HCT116 (cell line): ENCODE measurements around the gene F2RL3. TPM values are rescaled to one million over a fixed set of nuclear protein-coding genes. Genes with fewer than 3 reads are reported as not detected.

ENCODE experiments used
- ATAC-seq: fragments of 200-7000 bp; cut with Tn5 transposase; 2 replicates; pipeline ENCODE4 v1.9.1; 2020; ENCODE audit warnings: mild to moderate bottlenecking, moderate library complexity
- BruUV-seq: library from RNA; stranded (reverse); fragments of 400-500 nt; replicated peaks from 2 replicates; lab custom pipeline; 2021; lab: Mats Ljungman, UMichigan
- CTCF ChIA-PET: fragments of 300-600 bp; sonication (Branson Sonifier 250); formaldehyde crosslinking; loops from one replicate; lab custom pipeline; 2021; ENCODE audit warnings: antibody characterized with exemption; lab: Charles Lee
- POLR2A ChIA-PET: fragments of 300-600, 350-600 bp; sonication (Branson Sonifier 250); formaldehyde crosslinking; loops from one replicate; lab custom pipeline; 2021; ENCODE audit warnings: antibody characterized with exemption; lab: Charles Lee
- RAD21 ChIA-PET, 2 experiments: fragments of 300-600 bp; sonication (Branson Sonifier 250); formaldehyde crosslinking; loops; one replicate each; lab custom pipeline; 2023; ENCODE audit warnings: low total read pairs in 2 of 2; ENCODE audit not compliant: uncharacterized antibody in 2 of 2, unreplicated experiment in 2 of 2, low non-redundant PET in 1 of 2; lab: Charles Lee
- DNase-seq: peaks from one replicate; pipeline ENCODE4 v3.0.0-alpha.2; 2010; ENCODE audit warnings: low read depth, low spot score
- H2AFZ ChIP-seq: fragments of 200-600 bp; shearing (Covaris generic), sonication (generic); 2 replicates; pipeline ENCODE4 v1.6.1; 2017; ENCODE audit warnings: low read depth, mixed run types, mixed read lengths, antibody characterized with exemption, low read length; ENCODE audit not compliant: poor library complexity, severe bottlenecking
- H3K27ac ChIP-seq: 2 replicates; pipeline ENCODE4 v1.5.1; 2012; ENCODE audit warnings: low read depth, low read length
- H3K27me3 ChIP-seq: fragments of 200-600 bp; sonication (generic); 2 replicates; pipeline ENCODE4 v1.6.1; 2016; ENCODE audit warnings: mixed run types, low read length, mixed read lengths; ENCODE audit not compliant: insufficient read depth
- H3K36me3 ChIP-seq, 2 experiments: fragments of 200-500 bp in 1 of 2; fragments of 200-600 bp in 1 of 2; sonication (Bioruptor generic) in 1 of 2; sonication (generic) in 1 of 2; 2 replicates each; pipeline versions ENCODE4 v1.5.1 to v1.6.1; 2014 to 2016; ENCODE audit warnings: low read length in 2 of 2, inconsistent platforms in 1 of 2, mixed read lengths in 1 of 2, mixed run types in 1 of 2; ENCODE audit not compliant: insufficient read depth in 2 of 2, control insufficient read depth in 1 of 2
- H3K4me1 ChIP-seq, 2 experiments: fragments of 200-600 bp in 1 of 2; sonication (generic) in 1 of 2; 2 replicates each; pipeline versions ENCODE4 v1.5.1 to v1.6.1; 2012 to 2017; ENCODE audit warnings: low read length in 2 of 2, inconsistent platforms in 1 of 2, mild to moderate bottlenecking in 1 of 2, mixed read lengths in 1 of 2, mixed run types in 1 of 2, moderate library complexity in 1 of 2; ENCODE audit not compliant: insufficient read depth in 2 of 2, control insufficient read depth in 1 of 2
- H3K4me2 ChIP-seq: fragments of 200-600 bp; sonication (generic); 2 replicates; pipeline ENCODE4 v1.6.1; 2017; ENCODE audit warnings: mixed run types, low read length, mixed read lengths
- H3K4me3 ChIP-seq, 2 experiments: fragments of 200-600 bp in 1 of 2; sonication (generic) in 1 of 2; replicated peaks in 1 of 2; 2 replicates each; pipeline ENCODE4 v1.5.1; 2011 to 2016; ENCODE audit warnings: low read length in 2 of 2, control low read depth in 1 of 2, low read depth in 1 of 2, mild to moderate bottlenecking in 1 of 2, mixed read lengths in 1 of 2, mixed run types in 1 of 2
- H3K79me2 ChIP-seq: fragments of 200-600 bp; sonication (generic); 2 replicates; pipeline ENCODE4 v1.6.1; 2017; ENCODE audit warnings: mild to moderate bottlenecking, mixed run types, low read length, moderate library complexity, mixed read lengths; ENCODE audit not compliant: insufficient read depth
- H3K9ac ChIP-seq: fragments of 200-600 bp; sonication (generic); 2 replicates; pipeline ENCODE4 v1.6.1; 2016; ENCODE audit warnings: low read length, mixed read lengths
- H3K9me2 ChIP-seq: fragments of 200-600 bp; sonication (generic), shearing (Covaris generic); 2 replicates; pipeline ENCODE4 v1.6.1; 2017; ENCODE audit warnings: mixed run types, mild to moderate bottlenecking, moderate library complexity; ENCODE audit not compliant: insufficient read depth
- H3K9me3 ChIP-seq, 2 experiments: fragments of 200-500 bp in 1 of 2; fragments of 200-600 bp in 1 of 2; sonication (Bioruptor generic) in 1 of 2; sonication (generic) in 1 of 2; 2 replicates each; pipeline ENCODE4 v1.6.1; 2014 to 2017; ENCODE audit warnings: low read length in 2 of 2, mixed read lengths in 2 of 2, inconsistent platforms in 1 of 2, low read depth in 1 of 2, mild to moderate bottlenecking in 1 of 2, mixed run types in 1 of 2, moderate library complexity in 1 of 2; ENCODE audit not compliant: control insufficient read depth in 1 of 2, insufficient read depth in 1 of 2
- H4K20me1 ChIP-seq: fragments of 200-600 bp; sonication (generic), shearing (Covaris generic); 2 replicates; pipeline ENCODE4 v1.6.1; 2017; ENCODE audit warnings: mixed run types, mild to moderate bottlenecking, moderate library complexity; ENCODE audit not compliant: insufficient read depth
- CBX3 ChIP-seq: IDR thresholded peaks from 2 replicates; pipeline ENCODE4 v1.6.1; 2012; ENCODE audit warnings: low read depth
- CEBPB ChIP-seq: IDR thresholded peaks from 2 replicates; pipeline ENCODE4 v1.6.1; 2012; ENCODE audit warnings: low read depth
- CTCF ChIP-seq, 3 experiments: fragments of 200-600 bp in 1 of 3; sonication (generic) in 1 of 3; IDR thresholded peaks in 2 of 3; conservative IDR thresholded peaks in 1 of 3; 2 replicates each; pipeline ENCODE4 v1.5.1; 2012 to 2017; ENCODE audit warnings: low read depth in 2 of 3, low read length in 2 of 3, antibody characterized with exemption in 1 of 3, borderline replicate concordance in 1 of 3, control low read depth in 1 of 3, mild to moderate bottlenecking in 1 of 3, mixed read lengths in 1 of 3, mixed run types in 1 of 3, moderate library complexity in 1 of 3; ENCODE audit not compliant: insufficient read depth in 1 of 3
- EGR1 ChIP-seq: IDR thresholded peaks from 2 replicates; pipeline ENCODE4 v1.6.1; 2012; ENCODE audit warnings: low read depth
- ELF1 ChIP-seq: IDR thresholded peaks from 2 replicates; pipeline ENCODE4 v1.6.1; 2012; ENCODE audit warnings: low read depth, borderline replicate concordance
- EZH2 ChIP-seq: fragments of 200-600 bp; sonication (generic); IDR thresholded peaks from 2 replicates; pipeline ENCODE4 v1.6.1; 2017; ENCODE audit warnings: antibody characterized with exemption, mixed run types
- EZH2phosphoT487 ChIP-seq: fragments of 200-600 bp; IDR thresholded peaks from 2 replicates; pipeline ENCODE4 v1.6.1; 2018; ENCODE audit warnings: antibody characterized with exemption, borderline replicate concordance
- FOSL1 ChIP-seq: IDR thresholded peaks from 2 replicates; pipeline ENCODE4 v1.6.1; 2012; ENCODE audit warnings: low read depth
- SIN3A ChIP-seq: IDR thresholded peaks from 2 replicates; pipeline ENCODE4 v1.6.1; 2012; ENCODE audit warnings: low read depth
- SP1 ChIP-seq: IDR thresholded peaks from 2 replicates; pipeline ENCODE4 v1.6.1; 2012; ENCODE audit warnings: low read depth
- SRF ChIP-seq: IDR thresholded peaks from 2 replicates; pipeline ENCODE4 v1.6.1; 2012; ENCODE audit warnings: low read depth
- TCF7L2 ChIP-seq: IDR thresholded peaks from 2 replicates; pipeline ENCODE4 v1.7.0; 2011; ENCODE audit warnings: borderline replicate concordance, inconsistent platforms; ENCODE audit not compliant: insufficient read depth, insufficient read length; ENCODE audit errors: extremely low read depth
- YY1 ChIP-seq: IDR thresholded peaks from 2 replicates; pipeline ENCODE4 v1.6.1; 2011; ENCODE audit warnings: low read length, low read depth, moderate library complexity, mild to moderate bottlenecking; ENCODE audit not compliant: insufficient replicate concordance; ENCODE audit errors: extremely low read depth
- ZFX ChIP-seq: fragments of 450-650 bp; IDR thresholded peaks from 2 replicates; pipeline ENCODE4 v1.6.1; 2017
- intact Hi-C: fragments of 100-400 bp; cut with micrococcal nuclease; formaldehyde crosslinking; loops from 2 replicates; pipeline ENCODE4 v1.10.0; 2022
- total RNA-seq: library from RNA; stranded (reverse); gene quantifications from one replicate; pipeline ENCODE4 v1.2.1, GENCODE V29; 2021; ENCODE audit not compliant: unreplicated experiment
- TF ChIP-seq, protein P1 (sequence below): IDR thresholded peaks from 2 replicates; pipeline ENCODE4 v1.6.1; 2012
- TF ChIP-seq, protein P2 (sequence below): IDR thresholded peaks from 2 replicates; pipeline ENCODE4 v1.6.1; 2012; ENCODE audit warnings: low read depth
- TF ChIP-seq, protein P3 (sequence below): IDR thresholded peaks from 2 replicates; pipeline ENCODE4 v1.6.1; 2012
- TF ChIP-seq, protein P4 (sequence below): IDR thresholded peaks from 2 replicates; pipeline ENCODE4 v1.6.1; 2011; ENCODE audit warnings: mild to moderate bottlenecking, low read length, moderate library complexity; ENCODE audit not compliant: insufficient replicate concordance; ENCODE audit errors: extremely low read depth

The F2RL3 gene
- total RNA-seq, 1 experiment from 2014 or later, result 0.10 TPM

- Histone ChIP-seq H3K79me2 (no peaks in the 10 kb centered on the region), H3K9me3 (no peaks in the 10 kb centered on the region), H3K36me3 (no peaks in the 10 kb centered on the region), H3K9me2 (no peaks in the 10 kb centered on the region), H3K4me3 (no peak overlapping the region), H2AFZ (no peak overlapping the region), H3K27me3 (no peaks in the 10 kb centered on the region), H3K4me1 (peaks cover 0 to 4% of the 10 kb centered on the region in 2 experiments; a peak in 2 of 4 replicates), H3K27ac (no peak overlapping the region)
- no TSS peak for BruUV-seq
- POLR2A ChIA-PET, result no interaction called here
- RAD21 ChIA-PET, result no interaction called here
- no peak for ATAC-seq
- no peak for DNase-seq
- intact Hi-C loops, result no loop called here
- CTCF ChIA-PET, result no interaction called here
- TF ChIP-seq CEBPB (no peak), EGR1 (no peak), SIN3A (no peak), EZH2 (no peak), SP1 (no peak), FOSL1 (no peak), EZH2phosphoT487 (no peak), ZFX (no peak), TCF7L2 (no peak), ELF1 (no peak), CTCF (IDR thresholded peaks at IDR 0.05 in 2 of 3, conservative IDR thresholded peaks at IDR 0.05 in 1 of 3; ENCODE audit: borderline replicate concordance in 1 of 3, insufficient read depth in 1 of 3, low read depth in 2 of 3, low read length in 2 of 3) (no peak), SRF (no peak), CBX3 (no peak), YY1 (no peak)
- TF ChIP-seq, protein P1, sequence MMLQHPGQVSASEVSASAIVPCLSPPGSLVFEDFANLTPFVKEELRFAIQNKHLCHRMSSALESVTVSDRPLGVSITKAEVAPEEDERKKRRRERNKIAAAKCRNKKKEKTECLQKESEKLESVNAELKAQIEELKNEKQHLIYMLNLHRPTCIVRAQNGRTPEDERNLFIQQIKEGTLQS, result no peak
- TF ChIP-seq, protein P2, sequence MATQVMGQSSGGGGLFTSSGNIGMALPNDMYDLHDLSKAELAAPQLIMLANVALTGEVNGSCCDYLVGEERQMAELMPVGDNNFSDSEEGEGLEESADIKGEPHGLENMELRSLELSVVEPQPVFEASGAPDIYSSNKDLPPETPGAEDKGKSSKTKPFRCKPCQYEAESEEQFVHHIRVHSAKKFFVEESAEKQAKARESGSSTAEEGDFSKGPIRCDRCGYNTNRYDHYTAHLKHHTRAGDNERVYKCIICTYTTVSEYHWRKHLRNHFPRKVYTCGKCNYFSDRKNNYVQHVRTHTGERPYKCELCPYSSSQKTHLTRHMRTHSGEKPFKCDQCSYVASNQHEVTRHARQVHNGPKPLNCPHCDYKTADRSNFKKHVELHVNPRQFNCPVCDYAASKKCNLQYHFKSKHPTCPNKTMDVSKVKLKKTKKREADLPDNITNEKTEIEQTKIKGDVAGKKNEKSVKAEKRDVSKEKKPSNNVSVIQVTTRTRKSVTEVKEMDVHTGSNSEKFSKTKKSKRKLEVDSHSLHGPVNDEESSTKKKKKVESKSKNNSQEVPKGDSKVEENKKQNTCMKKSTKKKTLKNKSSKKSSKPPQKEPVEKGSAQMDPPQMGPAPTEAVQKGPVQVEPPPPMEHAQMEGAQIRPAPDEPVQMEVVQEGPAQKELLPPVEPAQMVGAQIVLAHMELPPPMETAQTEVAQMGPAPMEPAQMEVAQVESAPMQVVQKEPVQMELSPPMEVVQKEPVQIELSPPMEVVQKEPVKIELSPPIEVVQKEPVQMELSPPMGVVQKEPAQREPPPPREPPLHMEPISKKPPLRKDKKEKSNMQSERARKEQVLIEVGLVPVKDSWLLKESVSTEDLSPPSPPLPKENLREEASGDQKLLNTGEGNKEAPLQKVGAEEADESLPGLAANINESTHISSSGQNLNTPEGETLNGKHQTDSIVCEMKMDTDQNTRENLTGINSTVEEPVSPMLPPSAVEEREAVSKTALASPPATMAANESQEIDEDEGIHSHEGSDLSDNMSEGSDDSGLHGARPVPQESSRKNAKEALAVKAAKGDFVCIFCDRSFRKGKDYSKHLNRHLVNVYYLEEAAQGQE, result no peak
- TF ChIP-seq, protein P3, sequence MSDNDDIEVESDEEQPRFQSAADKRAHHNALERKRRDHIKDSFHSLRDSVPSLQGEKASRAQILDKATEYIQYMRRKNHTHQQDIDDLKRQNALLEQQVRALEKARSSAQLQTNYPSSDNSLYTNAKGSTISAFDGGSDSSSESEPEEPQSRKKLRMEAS, result no peak
- TF ChIP-seq, protein P4, sequence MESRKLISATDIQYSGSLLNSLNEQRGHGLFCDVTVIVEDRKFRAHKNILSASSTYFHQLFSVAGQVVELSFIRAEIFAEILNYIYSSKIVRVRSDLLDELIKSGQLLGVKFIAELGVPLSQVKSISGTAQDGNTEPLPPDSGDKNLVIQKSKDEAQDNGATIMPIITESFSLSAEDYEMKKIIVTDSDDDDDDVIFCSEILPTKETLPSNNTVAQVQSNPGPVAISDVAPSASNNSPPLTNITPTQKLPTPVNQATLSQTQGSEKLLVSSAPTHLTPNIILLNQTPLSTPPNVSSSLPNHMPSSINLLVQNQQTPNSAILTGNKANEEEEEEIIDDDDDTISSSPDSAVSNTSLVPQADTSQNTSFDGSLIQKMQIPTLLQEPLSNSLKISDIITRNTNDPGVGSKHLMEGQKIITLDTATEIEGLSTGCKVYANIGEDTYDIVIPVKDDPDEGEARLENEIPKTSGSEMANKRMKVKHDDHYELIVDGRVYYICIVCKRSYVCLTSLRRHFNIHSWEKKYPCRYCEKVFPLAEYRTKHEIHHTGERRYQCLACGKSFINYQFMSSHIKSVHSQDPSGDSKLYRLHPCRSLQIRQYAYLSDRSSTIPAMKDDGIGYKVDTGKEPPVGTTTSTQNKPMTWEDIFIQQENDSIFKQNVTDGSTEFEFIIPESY, result no peak
- TF ChIP-seq, all 23 proteins: peak for 0
- Histone ChIP-seq H3K4me2 (no peak overlapping the region), H3K9ac (no peak overlapping the region), H4K20me1 (no peaks in the 10 kb centered on the region)
Measured at GRCh38 chr19:16940626-16941025, 51.8 kb downstream of the F2RL3 start.
